ENCODE results near the gene FAAP20. TPM values are rescaled to one million over a fixed set of nuclear protein-coding genes. Genes with fewer than 3 reads are reported as not detected.

Gene FAAP20
- total and polyA plus RNA-seq, 2 experiments from 2014 or later, result 130 to 188 TPM

DNA sequence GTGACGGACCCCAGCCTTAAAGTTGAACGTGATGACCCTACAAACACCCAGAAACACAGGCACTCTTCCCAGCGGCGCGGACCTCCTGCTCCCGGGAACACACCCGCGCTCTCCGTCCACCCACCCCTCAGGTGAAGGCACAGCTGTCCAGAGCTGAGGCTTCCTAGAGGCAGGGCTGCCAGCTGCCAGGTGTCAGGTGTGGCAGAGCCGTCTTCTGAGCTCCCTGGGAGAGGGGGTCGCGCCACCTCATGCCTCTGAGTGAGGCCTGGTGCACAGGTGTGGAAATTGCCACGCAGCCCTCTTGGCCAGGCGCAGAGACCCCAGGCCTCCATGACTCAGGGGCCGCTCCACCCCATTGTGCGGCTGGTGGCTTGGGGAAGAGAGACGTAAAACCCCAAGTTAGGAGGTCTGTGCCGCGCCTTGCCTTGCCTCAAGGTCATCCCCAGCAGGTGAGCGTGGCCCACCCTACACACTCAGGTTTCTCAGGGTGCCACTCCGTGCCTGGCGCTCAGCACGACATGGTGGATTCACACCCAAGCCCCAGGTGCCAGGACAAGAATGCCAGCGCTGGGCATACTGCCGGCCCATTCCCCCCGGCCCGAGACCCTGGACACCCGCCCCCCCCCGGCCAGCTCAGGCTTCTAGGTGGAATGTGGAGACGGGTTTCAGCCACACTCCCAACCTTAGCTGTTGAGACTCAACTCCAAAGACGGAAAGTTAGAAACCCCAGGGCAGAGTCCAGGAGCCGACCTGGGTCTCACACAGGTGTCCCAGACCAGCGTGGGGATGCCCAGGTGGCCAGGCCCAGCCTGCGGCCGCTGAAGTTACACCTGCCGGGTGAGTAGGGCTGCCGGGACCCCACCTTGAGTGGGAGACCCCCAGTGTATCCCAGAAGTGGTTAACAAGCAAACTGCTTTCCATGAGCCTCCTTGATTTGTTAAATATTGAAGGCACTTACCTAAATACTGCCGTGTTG is 8.4 kb downstream of the FAAP20 start:
- DNase-seq (ENCODE audit: low read depth in 1 of 2, low spot score in 1 of 2), result no peak
- Histone ChIP-seq H3K36me3 (peaks cover 8% of the 10 kb centered on the region), H3K4me3 (no peak overlapping the region), H3K27ac (no peak overlapping the region), H3K9me3 (ENCODE audit: low read depth) (no peaks in the 10 kb centered on the region), H3K4me1 (ENCODE audit: low read depth) (no peaks in the 10 kb centered on the region), H3K27me3 (no peaks in the 10 kb centered on the region)
- TF ChIP-seq, protein P1, sequence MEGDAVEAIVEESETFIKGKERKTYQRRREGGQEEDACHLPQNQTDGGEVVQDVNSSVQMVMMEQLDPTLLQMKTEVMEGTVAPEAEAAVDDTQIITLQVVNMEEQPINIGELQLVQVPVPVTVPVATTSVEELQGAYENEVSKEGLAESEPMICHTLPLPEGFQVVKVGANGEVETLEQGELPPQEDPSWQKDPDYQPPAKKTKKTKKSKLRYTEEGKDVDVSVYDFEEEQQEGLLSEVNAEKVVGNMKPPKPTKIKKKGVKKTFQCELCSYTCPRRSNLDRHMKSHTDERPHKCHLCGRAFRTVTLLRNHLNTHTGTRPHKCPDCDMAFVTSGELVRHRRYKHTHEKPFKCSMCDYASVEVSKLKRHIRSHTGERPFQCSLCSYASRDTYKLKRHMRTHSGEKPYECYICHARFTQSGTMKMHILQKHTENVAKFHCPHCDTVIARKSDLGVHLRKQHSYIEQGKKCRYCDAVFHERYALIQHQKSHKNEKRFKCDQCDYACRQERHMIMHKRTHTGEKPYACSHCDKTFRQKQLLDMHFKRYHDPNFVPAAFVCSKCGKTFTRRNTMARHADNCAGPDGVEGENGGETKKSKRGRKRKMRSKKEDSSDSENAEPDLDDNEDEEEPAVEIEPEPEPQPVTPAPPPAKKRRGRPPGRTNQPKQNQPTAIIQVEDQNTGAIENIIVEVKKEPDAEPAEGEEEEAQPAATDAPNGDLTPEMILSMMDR (IDR thresholded peaks at IDR 0.05; ENCODE audit: low read depth, low read length), result no peak

DNA sequence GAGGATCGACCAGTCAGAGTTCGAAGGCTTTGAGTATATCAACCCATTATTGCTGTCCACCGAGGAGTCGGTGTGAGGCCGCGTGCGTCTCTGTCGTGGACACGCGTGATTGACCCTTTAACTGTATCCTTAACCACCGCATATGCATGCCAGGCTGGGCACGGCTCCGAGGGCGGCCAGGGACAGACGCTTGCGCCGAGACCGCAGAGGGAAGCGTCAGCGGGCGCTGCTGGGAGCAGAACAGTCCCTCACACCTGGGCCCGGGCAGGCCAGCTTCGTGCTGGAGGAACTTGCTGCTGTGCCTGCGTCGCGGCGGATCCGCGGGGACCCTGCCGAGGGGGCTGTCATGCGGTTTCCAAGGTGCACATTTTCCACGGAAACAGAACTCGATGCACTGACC is 9.6 kb downstream of the FAAP20 start:
- TF ChIP-seq, protein P1 (IDR thresholded peaks at IDR 0.05; ENCODE audit: low read depth, low read length), result no peak
- Histone ChIP-seq H3K4me3 (no peak overlapping the region), H3K27ac (no peak overlapping the region), H3K36me3 (peaks cover 8% of the 10 kb centered on the region), H3K4me1 (ENCODE audit: low read depth) (no peaks in the 10 kb centered on the region), H3K27me3 (no peaks in the 10 kb centered on the region), H3K9me3 (ENCODE audit: low read depth) (no peaks in the 10 kb centered on the region)
- DNase-seq (ENCODE audit: low read depth in 1 of 2, low spot score in 1 of 2), result no peak

DNA sequence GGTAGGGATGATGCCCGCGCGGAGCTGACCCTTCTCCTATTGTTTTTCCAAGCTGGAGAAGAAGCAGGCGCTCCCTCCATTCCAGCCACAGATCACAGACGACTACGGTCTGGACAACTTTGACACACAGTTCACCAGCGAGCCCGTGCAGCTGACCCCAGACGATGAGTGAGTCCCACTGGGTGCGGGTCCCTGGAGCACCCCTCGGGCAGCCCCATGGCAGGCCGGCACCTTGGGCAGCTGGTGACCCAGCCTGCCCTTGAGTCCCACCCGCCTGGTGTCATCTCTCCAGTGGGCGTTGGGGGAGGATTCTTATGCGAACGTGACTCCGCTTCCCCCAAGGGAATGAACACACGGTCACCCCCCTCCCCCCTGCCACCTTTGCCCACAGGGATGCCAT is 10.0 kb downstream of the FAAP20 start:
- Histone ChIP-seq H3K27ac (no peak overlapping the region), H3K4me1 (ENCODE audit: low read depth) (no peaks in the 10 kb centered on the region), H3K36me3 (peaks cover 8% of the 10 kb centered on the region), H3K4me3 (no peak overlapping the region), H3K9me3 (ENCODE audit: low read depth) (no peaks in the 10 kb centered on the region), H3K27me3 (no peaks in the 10 kb centered on the region)
- TF ChIP-seq, protein P1 (IDR thresholded peaks at IDR 0.05; ENCODE audit: low read depth, low read length), result no peak
- DNase-seq (ENCODE audit: low read depth in 1 of 2, low spot score in 1 of 2), result no peak

DNA sequence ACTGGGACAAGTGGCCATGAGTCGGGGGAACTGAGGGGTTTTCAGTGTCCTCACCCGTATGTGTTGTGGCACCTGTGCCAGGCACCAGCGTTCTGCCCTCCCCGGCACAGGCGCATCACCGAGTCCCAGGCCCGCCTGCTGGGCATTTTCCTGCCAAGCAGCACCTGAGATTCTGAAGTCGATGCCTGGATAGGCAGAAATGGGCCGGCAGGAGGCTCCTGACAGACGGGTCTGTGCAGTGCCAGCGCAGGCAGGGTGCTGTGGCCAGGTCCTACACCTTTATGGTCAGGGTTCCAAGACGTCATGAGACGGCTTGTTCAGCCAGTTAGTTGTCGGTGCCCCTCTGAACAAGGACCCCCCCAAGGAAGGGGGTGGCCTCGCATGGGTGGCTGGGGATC is 10.6 kb downstream of the FAAP20 start:
- DNase-seq (ENCODE audit: low read depth in 1 of 2, low spot score in 1 of 2), result no peak
- Histone ChIP-seq H3K4me3 (no peak overlapping the region), H3K36me3 (peaks cover 8% of the 10 kb centered on the region), H3K27me3 (no peaks in the 10 kb centered on the region), H3K4me1 (ENCODE audit: low read depth) (no peaks in the 10 kb centered on the region), H3K9me3 (ENCODE audit: low read depth) (no peaks in the 10 kb centered on the region), H3K27ac (no peak overlapping the region)
- TF ChIP-seq, protein P1 (IDR thresholded peaks at IDR 0.05; ENCODE audit: low read depth, low read length), result no peak

DNA sequence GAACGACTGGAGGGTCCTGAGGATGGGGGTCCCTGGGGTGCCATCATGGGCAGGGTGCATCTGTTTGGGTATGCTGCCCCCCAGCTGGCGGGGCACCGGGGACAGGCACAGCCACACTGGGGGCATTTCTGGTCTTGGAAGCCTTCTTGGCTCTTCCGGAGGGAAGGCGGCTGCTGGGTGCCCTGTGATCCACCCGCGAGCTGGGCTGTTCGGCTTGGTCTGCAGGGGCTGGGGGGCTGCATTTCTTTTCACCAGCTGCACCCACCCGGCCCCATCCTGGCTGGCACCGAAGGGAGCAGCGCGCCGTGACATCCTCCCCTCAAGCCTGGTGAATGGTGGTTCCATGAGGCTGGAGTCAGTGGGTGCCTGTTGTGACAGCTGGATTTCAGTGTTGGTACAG is 12.2 kb downstream of the FAAP20 start:
- Histone ChIP-seq H3K36me3 (peaks cover 8% of the 10 kb centered on the region), H3K27me3 (no peaks in the 10 kb centered on the region), H3K9me3 (ENCODE audit: low read depth) (no peaks in the 10 kb centered on the region), H3K27ac (no peak overlapping the region), H3K4me3 (no peak overlapping the region), H3K4me1 (ENCODE audit: low read depth) (no peaks in the 10 kb centered on the region)
- TF ChIP-seq, protein P1 (IDR thresholded peaks at IDR 0.05; ENCODE audit: low read depth, low read length), result no peak
- no peak for DNase-seq (ENCODE audit: low read depth in 1 of 2, low spot score in 1 of 2)

All from cardiac muscle cell (in vitro differentiated cells and primary cell).